ENCODE measurements around the gene LUC7L. TPM values are rescaled to one million over a fixed set of nuclear protein-coding genes. Genes with fewer than 3 reads are reported as not detected.
"Not testable (repeated sequence)": the region's sequence is repeated elsewhere in the genome, so short reads cannot be mapped to it uniquely, and the experiment has no call there.

Gene LUC7L
- total and polyA plus RNA-seq, 10 of the 15 experiments (the other 5 are each of a cell fraction or from before 2014, with no cell fraction given), result 2.3 to 59.6 (median 44.1) TPM

DNA sequence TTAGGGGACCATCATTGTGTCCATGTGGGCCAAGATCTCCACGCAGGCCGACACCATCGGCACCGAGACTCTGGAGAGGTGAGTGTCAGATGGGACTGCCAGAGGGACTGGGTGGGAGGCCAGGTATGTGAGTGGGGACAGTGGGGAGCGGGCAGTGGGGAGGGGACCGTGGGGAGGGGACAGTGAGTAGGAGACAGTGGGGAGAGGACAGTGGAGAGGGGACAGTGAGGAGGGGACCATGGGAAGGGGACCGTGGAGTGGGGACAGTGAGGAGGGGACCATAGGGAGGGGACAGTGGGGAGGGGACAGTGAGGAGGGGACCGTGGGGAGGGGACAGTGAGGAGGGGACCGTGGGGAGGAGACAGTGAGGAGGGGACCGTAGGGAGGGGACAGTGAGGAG lies 66.1 kb downstream of the LUC7L start:
- H3K79me2 ChIP-seq (ENCODE audit: control insufficient read depth, insufficient read depth, low read length); H3K4me3 ChIP-seq; SMC1A ChIA-PET (ENCODE audit: uncharacterized antibody, unreplicated experiment); H3K27ac ChIP-seq (ENCODE audit: control insufficient read depth, insufficient read depth); BruUV-seq (replicated peaks); CTCF ChIA-PET; FAIRE-seq; intact Hi-C loops (cut with micrococcal nuclease; ENCODE audit: unreplicated experiment); H3K9ac ChIP-seq (ENCODE audit: control insufficient read depth, insufficient read depth, low read length); H3K4me1 ChIP-seq (ENCODE audit: control insufficient read depth, insufficient read depth, low read length); ATAC-seq; H3K4me2 ChIP-seq (ENCODE audit: control insufficient read depth, insufficient read depth); RAD21 ChIA-PET (ENCODE audit: unreplicated experiment); H3K36me3 ChIP-seq (ENCODE audit: control insufficient read depth in 2 of 2, insufficient read depth in 2 of 2, low read length in 1 of 2); H3K9me3 ChIP-seq (replicated peaks; ENCODE audit: control insufficient read depth, insufficient read depth, low read length); H4K20me1 ChIP-seq (ENCODE audit: control insufficient read depth, insufficient read depth); POLR2A ChIA-PET; H2AFZ ChIP-seq (ENCODE audit: control insufficient read depth, low read depth, low read length); DNase-seq (ENCODE audit: low read depth, low spot score); in situ Hi-C loops (cut with MboI): not testable (repeated sequence)
- H3K27me3 ChIP-seq (replicated peaks in 1 of 2; ENCODE audit: control insufficient read depth in 2 of 2, insufficient read depth in 2 of 2, low read length in 1 of 2), result peaks cover 9 to 19% of the 10 kb centered on the region in 2 experiments
- WGBS (ENCODE audit: insufficient coverage, insufficient replicate concordance, low lambda C conversion rate, missing lambda C conversion rate), result 62% methylated on average over 4 of the region's 10 CpGs

DNA sequence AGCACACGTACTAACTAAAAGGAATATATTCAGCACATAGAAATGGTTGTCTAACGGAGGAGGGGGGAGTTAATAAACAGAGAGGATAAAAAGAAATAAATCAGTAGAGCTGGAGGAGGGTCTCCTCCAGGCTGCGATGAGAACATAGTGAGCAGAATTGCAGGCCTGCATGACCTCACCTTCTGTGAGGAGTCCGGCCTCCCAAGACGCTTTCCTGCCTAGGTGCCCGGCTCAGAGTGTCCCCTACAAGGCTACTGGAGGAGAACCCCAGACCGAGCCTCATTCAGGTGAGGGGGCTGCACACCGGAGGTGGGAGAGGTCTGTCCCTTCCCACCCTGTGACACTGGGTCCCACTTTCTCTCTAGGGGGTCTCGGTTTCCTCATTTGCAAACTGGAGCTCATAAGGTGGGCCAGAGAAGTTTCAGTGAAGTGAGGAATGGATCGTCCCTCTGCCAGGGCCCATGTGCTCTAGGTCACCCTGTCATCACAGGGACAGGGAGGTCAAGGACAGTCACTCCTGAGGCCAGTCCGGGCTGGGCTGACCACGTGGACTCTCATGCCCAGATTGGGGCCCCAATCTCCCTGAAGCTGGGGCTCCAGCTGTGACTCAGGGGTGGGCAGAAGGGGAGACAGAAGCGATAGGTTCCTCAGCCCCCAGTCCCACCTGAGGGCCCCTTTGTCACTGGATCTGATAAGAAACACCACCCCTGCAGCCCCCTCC lies 66.8 kb downstream of the LUC7L start:
- no peaks in the 10 kb centered on the region for H4K20me1 ChIP-seq (ENCODE audit: control insufficient read depth, insufficient read depth)
- WGBS (ENCODE audit: insufficient coverage, insufficient replicate concordance, low lambda C conversion rate, missing lambda C conversion rate), result 45% methylated on average over 12 of the region's 13 CpGs
- H3K27me3 ChIP-seq (replicated peaks in 1 of 2; ENCODE audit: control insufficient read depth in 2 of 2, insufficient read depth in 2 of 2, low read length in 1 of 2), result peaks cover 9 to 17% of the 10 kb centered on the region in 2 experiments
- no peak overlapping the region for H3K4me3 ChIP-seq
- H3K9me3 ChIP-seq (replicated peaks; ENCODE audit: control insufficient read depth, insufficient read depth, low read length), result no peaks in the 10 kb centered on the region
- ChIA-PET SMC1A (ENCODE audit: uncharacterized antibody, unreplicated experiment) (no interaction called here), RAD21 (ENCODE audit: unreplicated experiment) (no interaction called here), POLR2A (no interaction called here), CTCF (no interaction called here)
- ATAC-seq (no peak), DNase-seq (ENCODE audit: low read depth, low spot score) (no peak), FAIRE-seq (no peak)
- no peak overlapping the region for H3K4me2 ChIP-seq (ENCODE audit: control insufficient read depth, insufficient read depth)
- no peak overlapping the region for H2AFZ ChIP-seq (ENCODE audit: control insufficient read depth, low read depth, low read length)
- H3K27ac ChIP-seq (ENCODE audit: control insufficient read depth, insufficient read depth), result no peak overlapping the region
- H3K4me1 ChIP-seq (ENCODE audit: control insufficient read depth, insufficient read depth, low read length), result peaks cover 3% of the 10 kb centered on the region; the same call in 1 of the 2 replicates
- in situ Hi-C loops (cut with MboI) (no loop called here), intact Hi-C loops (cut with micrococcal nuclease; ENCODE audit: unreplicated experiment) (no loop called here)
- BruUV-seq (replicated peaks), result no TSS peak
- H3K36me3 ChIP-seq (ENCODE audit: control insufficient read depth in 2 of 2, insufficient read depth in 2 of 2, low read length in 1 of 2), result no peaks in the 10 kb centered on the region
- no peaks in the 10 kb centered on the region for H3K79me2 ChIP-seq (ENCODE audit: control insufficient read depth, insufficient read depth, low read length)
- H3K9ac ChIP-seq (ENCODE audit: control insufficient read depth, insufficient read depth, low read length), result no peak overlapping the region
- TF ChIP-seq CREM (IDR thresholded peaks at IDR 0.05; ENCODE audit: low read depth) (no peak), HDGF (IDR thresholded peaks at IDR 0.05) (no peak), BRCA1 (IDR thresholded peaks at IDR 0.05; ENCODE audit: low read depth, low read length) (no peak), SREBF2 (IDR thresholded peaks at IDR 0.05; ENCODE audit: low read length) (no peak), NRF1 (conservative IDR thresholded peaks at IDR 0.05; ENCODE audit: low read depth, low read length) (no peak), MAX (IDR thresholded peaks at IDR 0.05; ENCODE audit: low read depth, low read length) (no peak), HDAC2 (IDR thresholded peaks at IDR 0.05) (no peak), KDM1A (IDR thresholded peaks at IDR 0.05; ENCODE audit: borderline replicate concordance) (no peak), POLR2A (IDR thresholded peaks at IDR 0.05; ENCODE audit: low read depth, low read length) (no peak), LARP7 (IDR thresholded peaks at IDR 0.05) (no peak), WRNIP1 (IDR thresholded peaks at IDR 0.05; ENCODE audit: borderline replicate concordance, low read depth, low read length) (no peak), CBX3 (IDR thresholded peaks at IDR 0.05; ENCODE audit: borderline replicate concordance, low read depth) (no peak), HCFC1 (IDR thresholded peaks at IDR 0.05; ENCODE audit: low read length) (no peak), RB1 (IDR thresholded peaks at IDR 0.05; ENCODE audit: borderline replicate concordance) (no peak), USF2 (IDR thresholded peaks at IDR 0.05; ENCODE audit: borderline replicate concordance, low read depth, low read length) (no peak)
- TF ChIP-seq, protein P1, sequence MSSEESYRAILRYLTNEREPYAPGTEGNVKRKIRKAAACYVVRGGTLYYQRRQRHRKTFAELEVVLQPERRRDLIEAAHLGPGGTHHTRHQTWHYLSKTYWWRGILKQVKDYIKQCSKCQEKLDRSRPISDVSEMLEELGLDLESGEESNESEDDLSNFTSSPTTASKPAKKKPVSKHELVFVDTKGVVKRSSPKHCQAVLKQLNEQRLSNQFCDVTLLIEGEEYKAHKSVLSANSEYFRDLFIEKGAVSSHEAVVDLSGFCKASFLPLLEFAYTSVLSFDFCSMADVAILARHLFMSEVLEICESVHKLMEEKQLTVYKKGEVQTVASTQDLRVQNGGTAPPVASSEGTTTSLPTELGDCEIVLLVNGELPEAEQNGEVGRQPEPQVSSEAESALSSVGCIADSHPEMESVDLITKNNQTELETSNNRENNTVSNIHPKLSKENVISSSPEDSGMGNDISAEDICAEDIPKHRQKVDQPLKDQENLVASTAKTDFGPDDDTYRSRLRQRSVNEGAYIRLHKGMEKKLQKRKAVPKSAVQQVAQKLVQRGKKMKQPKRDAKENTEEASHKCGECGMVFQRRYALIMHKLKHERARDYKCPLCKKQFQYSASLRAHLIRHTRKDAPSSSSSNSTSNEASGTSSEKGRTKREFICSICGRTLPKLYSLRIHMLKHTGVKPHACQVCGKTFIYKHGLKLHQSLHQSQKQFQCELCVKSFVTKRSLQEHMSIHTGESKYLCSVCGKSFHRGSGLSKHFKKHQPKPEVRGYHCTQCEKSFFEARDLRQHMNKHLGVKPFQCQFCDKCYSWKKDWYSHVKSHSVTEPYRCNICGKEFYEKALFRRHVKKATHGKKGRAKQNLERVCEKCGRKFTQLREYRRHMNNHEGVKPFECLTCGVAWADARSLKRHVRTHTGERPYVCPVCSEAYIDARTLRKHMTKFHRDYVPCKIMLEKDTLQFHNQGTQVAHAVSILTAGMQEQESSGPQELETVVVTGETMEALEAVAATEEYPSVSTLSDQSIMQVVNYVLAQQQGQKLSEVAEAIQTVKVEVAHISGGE (CRISPR knock-in tag; IDR thresholded peaks at IDR 0.05), result no peak
